Type B pancreatic cell (in vitro differentiated cells): ENCODE measurements around the gene CNST. TPM values are rescaled to one million over a fixed set of nuclear protein-coding genes. Genes with fewer than 3 reads are reported as not detected.
A peak's percentile ranks its signal among the peaks of the same experiment; 100 is the strongest.

ENCODE experiments used
- DNase-seq: peaks from one replicate; pipeline ENCODE4 v3.0.0; 2021; ENCODE audit warnings: mixed read lengths; ENCODE audit not compliant: unreplicated experiment; ENCODE audit errors: extremely low spot score
- H3K27ac Mint-ChIP-seq: 2 replicates; pipeline ENCODE4 v1.8.0; 2021; ENCODE audit warnings: mild to moderate bottlenecking, mixed read lengths
- H3K27me3 Mint-ChIP-seq: 2 replicates; pipeline ENCODE4 v1.8.0; 2021; ENCODE audit warnings: mixed read lengths
- H3K36me3 Mint-ChIP-seq: 2 replicates; pipeline ENCODE4 v1.8.0; 2021; ENCODE audit warnings: mixed read lengths
- H3K4me1 Mint-ChIP-seq: one replicate; pipeline ENCODE4 v1.8.0; 2021; ENCODE audit warnings: mixed read lengths; ENCODE audit not compliant: unreplicated experiment
- H3K4me3 Mint-ChIP-seq: 2 replicates; pipeline ENCODE4 v1.8.0; 2021; ENCODE audit warnings: mild to moderate bottlenecking, mixed read lengths
- H3K9me3 Mint-ChIP-seq: 2 replicates; pipeline ENCODE4 v1.8.0; 2021; ENCODE audit warnings: mixed read lengths
- total RNA-seq: library from RNA; stranded (reverse); gene quantifications from 2 replicates; pipeline ENCODE4 v1.2.1, GENCODE V29; 2021; ENCODE audit warnings: low replicate concordance
- TF ChIP-seq, protein P1 (sequence below): fragments of 200-600 bp; sonication (generic); conservative IDR thresholded peaks from 2 replicates; pipeline ENCODE4 v1.5.0; 2021; ENCODE audit warnings: antibody characterized with exemption, mild to moderate bottlenecking

The CNST gene
- total RNA-seq, 1 donor from 2014 or later = 17.9 TPM

DNA sequence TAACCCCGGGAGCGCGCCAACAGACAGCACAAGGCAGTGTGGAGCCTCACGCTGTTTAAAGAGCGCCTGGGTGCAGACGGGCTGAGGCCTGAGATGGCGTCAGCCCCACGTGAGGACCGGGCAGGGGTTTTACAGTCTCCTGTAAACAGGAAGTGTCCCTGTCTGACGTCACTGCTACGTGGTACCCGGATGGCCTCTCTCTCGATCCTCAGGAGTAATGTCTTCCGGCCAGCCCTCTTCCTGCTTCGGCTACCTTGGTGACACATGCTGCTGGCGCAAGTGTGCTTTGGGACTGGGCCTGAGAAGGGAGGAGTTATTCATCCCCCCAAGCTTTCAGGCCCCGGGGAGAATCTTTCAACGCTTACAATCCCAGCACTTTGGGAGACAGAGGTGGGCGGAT, 41.2 kb downstream of the CNST start:
- H3K4me3 Mint-ChIP-seq = no peak overlapping the region
- H3K27ac Mint-ChIP-seq = no peak overlapping the region
- TF ChIP-seq, protein P1, sequence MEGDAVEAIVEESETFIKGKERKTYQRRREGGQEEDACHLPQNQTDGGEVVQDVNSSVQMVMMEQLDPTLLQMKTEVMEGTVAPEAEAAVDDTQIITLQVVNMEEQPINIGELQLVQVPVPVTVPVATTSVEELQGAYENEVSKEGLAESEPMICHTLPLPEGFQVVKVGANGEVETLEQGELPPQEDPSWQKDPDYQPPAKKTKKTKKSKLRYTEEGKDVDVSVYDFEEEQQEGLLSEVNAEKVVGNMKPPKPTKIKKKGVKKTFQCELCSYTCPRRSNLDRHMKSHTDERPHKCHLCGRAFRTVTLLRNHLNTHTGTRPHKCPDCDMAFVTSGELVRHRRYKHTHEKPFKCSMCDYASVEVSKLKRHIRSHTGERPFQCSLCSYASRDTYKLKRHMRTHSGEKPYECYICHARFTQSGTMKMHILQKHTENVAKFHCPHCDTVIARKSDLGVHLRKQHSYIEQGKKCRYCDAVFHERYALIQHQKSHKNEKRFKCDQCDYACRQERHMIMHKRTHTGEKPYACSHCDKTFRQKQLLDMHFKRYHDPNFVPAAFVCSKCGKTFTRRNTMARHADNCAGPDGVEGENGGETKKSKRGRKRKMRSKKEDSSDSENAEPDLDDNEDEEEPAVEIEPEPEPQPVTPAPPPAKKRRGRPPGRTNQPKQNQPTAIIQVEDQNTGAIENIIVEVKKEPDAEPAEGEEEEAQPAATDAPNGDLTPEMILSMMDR = no peak
- no peaks in the 10 kb centered on the region for H3K27me3 Mint-ChIP-seq
- H3K36me3 Mint-ChIP-seq = peaks cover 11% of the 10 kb centered on the region
- peaks cover 5% of the 10 kb centered on the region for H3K9me3 Mint-ChIP-seq
- H3K4me1 Mint-ChIP-seq = peaks cover 12% of the 10 kb centered on the region
- no peak for DNase-seq

DNA sequence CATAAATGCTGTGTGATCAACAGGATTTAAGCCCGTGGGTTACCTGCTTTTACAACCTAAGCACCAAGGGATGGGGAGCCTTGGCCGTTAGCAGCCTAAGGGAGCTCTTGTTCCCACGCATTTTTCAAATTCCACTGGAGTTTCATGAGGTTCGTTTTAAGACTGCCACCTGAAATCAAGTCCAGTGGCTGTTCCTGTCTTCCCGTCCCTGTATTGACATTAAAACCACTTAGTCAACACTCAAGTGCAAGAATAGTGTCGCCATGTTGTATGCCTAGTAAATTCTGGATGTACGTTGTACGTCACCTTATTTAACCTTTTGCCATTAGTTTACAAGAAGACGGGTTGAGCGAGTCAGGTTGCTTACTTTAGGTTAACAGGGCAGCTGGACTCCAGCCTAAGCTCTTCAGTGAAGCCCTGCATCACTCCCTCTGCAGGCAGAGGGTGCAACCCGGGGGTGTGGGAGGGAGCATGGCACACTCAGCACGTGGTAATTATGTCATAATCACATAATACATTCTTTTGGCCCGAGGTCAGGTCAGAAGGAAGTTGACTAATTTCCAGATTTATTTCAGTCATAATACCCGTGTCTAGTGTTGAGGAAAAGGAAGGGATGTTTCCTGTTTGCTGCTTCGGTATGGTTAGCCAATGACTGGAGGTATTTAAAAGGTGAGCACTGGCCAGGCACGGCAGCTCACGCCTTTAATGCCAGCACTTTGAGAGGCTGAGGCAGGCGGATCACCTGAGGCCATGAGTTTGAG, 42.5 kb downstream of the CNST start:
- peak overlapping the region; percentile 91 for H3K27ac Mint-ChIP-seq

DNA sequence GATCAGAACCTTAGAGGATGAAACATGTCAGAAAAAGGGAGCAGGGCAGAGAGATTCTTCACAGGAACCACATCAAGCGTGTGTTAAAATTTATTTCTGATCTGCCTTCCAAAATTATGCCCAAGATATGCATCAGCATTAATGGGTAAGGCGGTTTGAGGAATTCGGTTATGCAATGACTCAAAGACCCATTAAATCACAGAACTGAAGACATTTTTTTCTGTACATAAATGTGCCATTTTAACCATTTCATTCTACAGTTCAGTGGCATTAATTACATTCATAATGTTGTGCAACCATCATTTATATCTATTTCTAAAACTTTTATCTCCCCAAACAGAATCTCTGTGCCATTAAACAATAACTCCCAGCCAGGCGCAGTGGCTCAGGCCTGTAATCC, 43.4 kb downstream of the CNST start:
- Mint-ChIP-seq H3K4me1 (peaks cover 19% of the 10 kb centered on the region), H3K27me3 (no peaks in the 10 kb centered on the region), H3K36me3 (peaks cover under 1% of the 10 kb centered on the region), H3K9me3 (no peaks in the 10 kb centered on the region), H3K27ac (no peak overlapping the region), H3K4me3 (no peak overlapping the region)
- TF ChIP-seq, protein P1 = no peak
- DNase-seq = no peak

More for the DNA sequence above, 42.5 kb downstream of the CNST start:
- peaks cover 3% of the 10 kb centered on the region for H3K36me3 Mint-ChIP-seq
- TF ChIP-seq, protein P1 = no peak
- H3K4me3 Mint-ChIP-seq = peak overlapping the region; percentile 31
- no peaks in the 10 kb centered on the region for H3K27me3 Mint-ChIP-seq
- DNase-seq = no peak
- peaks cover 19% of the 10 kb centered on the region for H3K4me1 Mint-ChIP-seq
- no peaks in the 10 kb centered on the region for H3K9me3 Mint-ChIP-seq

DNA sequence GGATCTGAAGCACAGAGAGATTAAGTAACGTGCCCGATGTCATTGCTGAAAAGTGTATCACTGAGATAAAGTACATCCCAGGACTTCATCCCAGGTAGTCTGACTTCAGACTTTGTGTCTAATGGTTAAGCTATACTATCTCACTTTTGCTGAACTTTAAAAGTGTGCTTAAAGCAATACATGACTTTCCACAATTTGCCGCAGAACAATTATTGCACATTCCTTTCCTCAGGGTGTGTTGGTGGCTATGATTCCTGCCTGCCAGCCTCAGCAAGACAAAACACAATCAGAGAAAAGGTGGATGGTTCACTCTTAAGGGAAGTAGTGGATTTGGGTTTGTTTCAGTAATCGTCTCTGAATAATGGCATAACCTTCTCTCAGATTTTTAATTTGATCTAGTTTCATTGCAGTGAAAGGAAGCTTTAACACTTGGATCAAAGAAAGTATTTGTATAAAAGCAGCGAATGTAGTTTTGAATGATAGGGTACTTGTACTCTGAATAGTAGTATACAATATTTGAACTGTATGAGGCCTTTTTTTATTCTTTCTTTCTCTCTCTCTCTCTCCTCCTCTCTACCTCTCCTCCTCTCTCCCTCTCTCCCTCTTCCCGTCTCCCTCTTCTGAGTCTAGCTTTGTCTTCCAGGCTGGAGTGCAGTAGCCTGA, 47.0 kb downstream of the CNST start:
- H3K27ac Mint-ChIP-seq = peak overlapping the region; percentile 62
- DNase-seq = no peak
- H3K4me3 Mint-ChIP-seq = no peak overlapping the region
- no peaks in the 10 kb centered on the region for H3K27me3 Mint-ChIP-seq
- H3K9me3 Mint-ChIP-seq = no peaks in the 10 kb centered on the region
- H3K36me3 Mint-ChIP-seq = peaks cover 7% of the 10 kb centered on the region
- TF ChIP-seq, protein P1 = no peak
- H3K4me1 Mint-ChIP-seq = peaks cover 30% of the 10 kb centered on the region

DNA sequence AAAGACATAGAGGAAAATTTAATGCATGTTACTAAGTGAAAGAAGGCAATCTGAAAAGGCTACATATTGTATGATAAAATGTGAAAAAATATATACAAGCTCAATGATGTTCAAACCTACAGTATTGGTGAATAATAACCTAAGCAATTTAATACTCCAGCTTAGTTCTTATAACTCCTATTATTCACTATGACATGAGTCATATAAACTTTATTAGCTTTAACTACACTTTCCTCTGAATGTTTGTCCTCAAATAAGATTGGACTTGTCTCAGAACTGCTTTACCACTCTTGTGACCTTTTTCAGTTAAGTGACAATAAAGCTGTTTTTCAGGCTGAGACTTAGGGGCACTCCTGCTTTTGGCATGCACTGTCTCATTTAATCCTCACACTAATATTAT, 50.9 kb downstream of the CNST start:
- Mint-ChIP-seq H3K4me1 (peaks cover 24% of the 10 kb centered on the region), H3K27ac (no peak overlapping the region), H3K27me3 (no peaks in the 10 kb centered on the region), H3K4me3 (no peak overlapping the region), H3K9me3 (no peaks in the 10 kb centered on the region), H3K36me3 (peaks cover 15% of the 10 kb centered on the region)
- DNase-seq = no peak
- TF ChIP-seq, protein P1 = no peak
